SK-N-SH treated with all-trans-retinoic acid at 6 μM for 48 hours (cell line): ENCODE data around the gene EVA1C.
"Not testable (repeated sequence)": the region's sequence is repeated elsewhere in the genome, so short reads cannot be mapped to it uniquely, and the experiment has no call there.

ENCODE experiments used
- ATAC-seq: fragments of 200-7000 bp; cut with Tn5 transposase; 3 replicates; pipeline ENCODE4 v1.9.1; 2020; ENCODE audit warnings: mild to moderate bottlenecking, moderate library complexity
- ARNTL ChIP-seq: fragments of 450-650 bp; formaldehyde crosslinking; IDR thresholded peaks from 2 replicates; pipeline ENCODE4 v1.5.0; 2020; ENCODE audit warnings: low read depth, mild to moderate bottlenecking, moderate library complexity, borderline replicate concordance
- BACH2 ChIP-seq: fragments of 250-450 bp; sonication (Bioruptor Pico); IDR thresholded peaks from 2 replicates; pipeline ENCODE4 v1.9.0; 2021; ENCODE audit warnings: mild to moderate bottlenecking, borderline replicate concordance
- CREB5 ChIP-seq: fragments of 250-450 bp; sonication (Bioruptor Pico); IDR thresholded peaks from 2 replicates; pipeline ENCODE4 v1.5.1; 2020; ENCODE audit warnings: low read depth, mild to moderate bottlenecking, moderate library complexity
- CSDC2 ChIP-seq: fragments of 250-450 bp; sonication (Bioruptor Pico); IDR thresholded peaks from 2 replicates; pipeline ENCODE4 v1.5.0; 2020; ENCODE audit warnings: mild to moderate bottlenecking, moderate library complexity
- CSRNP3 ChIP-seq: fragments of 250-450 bp; sonication (Bioruptor Pico); IDR thresholded peaks from 2 replicates; pipeline ENCODE4 v1.5.1; 2021; ENCODE audit warnings: mild to moderate bottlenecking, moderate library complexity
- ESRRG ChIP-seq: fragments of 250-450 bp; sonication (Bioruptor Pico); IDR thresholded peaks from 2 replicates; pipeline ENCODE4 v1.6.1; 2021; ENCODE audit warnings: mild to moderate bottlenecking
- GLIS3 ChIP-seq: fragments of 250-450 bp; sonication (Bioruptor Pico); IDR thresholded peaks from 2 replicates; pipeline ENCODE4 v1.5.0; 2020; ENCODE audit warnings: mild to moderate bottlenecking, moderate library complexity
- ISL1 ChIP-seq: fragments of 250-450 bp; sonication (Bioruptor Pico); IDR thresholded peaks from 2 replicates; pipeline ENCODE4 v2.1.2; 2022; ENCODE audit warnings: mild to moderate bottlenecking, moderate library complexity
- OSR1 ChIP-seq: fragments of 250-450 bp; sonication (Bioruptor Pico); IDR thresholded peaks from 2 replicates; pipeline ENCODE4 v1.8.0; 2022; ENCODE audit warnings: moderate library complexity, mild to moderate bottlenecking, inconsistent platforms
- PATZ1 ChIP-seq: fragments of 250-450 bp; sonication (Bioruptor Pico); IDR thresholded peaks from 2 replicates; pipeline ENCODE4 v1.8.0; 2020; ENCODE audit warnings: mild to moderate bottlenecking, moderate library complexity, borderline replicate concordance
- PPARA ChIP-seq: fragments of 250-450 bp; sonication (Bioruptor Pico); IDR thresholded peaks from 2 replicates; pipeline ENCODE4 v1.5.0; 2020; ENCODE audit warnings: mild to moderate bottlenecking, borderline replicate concordance
- RARB ChIP-seq: fragments of 250-450 bp; sonication (Bioruptor Pico); IDR thresholded peaks from 2 replicates; pipeline ENCODE4 v1.8.0; 2021; ENCODE audit warnings: mild to moderate bottlenecking, moderate library complexity
- SNAI2 ChIP-seq: fragments of 250-450 bp; sonication (Bioruptor Pico); IDR thresholded peaks from 2 replicates; pipeline ENCODE4 v1.5.0; 2020; ENCODE audit warnings: mild to moderate bottlenecking, moderate library complexity
- TCF4 ChIP-seq: fragments of 250-450 bp; sonication (Bioruptor Pico); IDR thresholded peaks from 2 replicates; pipeline ENCODE4 v1.8.0; 2021; ENCODE audit warnings: mild to moderate bottlenecking, moderate library complexity, borderline replicate concordance
- TOX ChIP-seq: fragments of 250-450 bp; sonication (Bioruptor Pico); IDR thresholded peaks from 2 replicates; pipeline ENCODE4 v1.8.0; 2021; ENCODE audit warnings: mild to moderate bottlenecking, moderate library complexity, borderline replicate concordance
- TSHZ2 ChIP-seq: fragments of 250-450 bp; sonication (Bioruptor Pico); IDR thresholded peaks from 2 replicates; pipeline ENCODE4 v1.5.0; 2020; ENCODE audit warnings: mild to moderate bottlenecking, moderate library complexity
- ZC3H10 ChIP-seq: fragments of 250-450 bp; sonication (Bioruptor Pico); IDR thresholded peaks from 2 replicates; pipeline ENCODE4 v1.5.1; 2021; ENCODE audit warnings: mild to moderate bottlenecking, moderate library complexity
- ZFP3 ChIP-seq: fragments of 250-450 bp; sonication (Bioruptor Pico); IDR thresholded peaks from 2 replicates; pipeline ENCODE4 v1.5.0; 2020; ENCODE audit warnings: mild to moderate bottlenecking, moderate library complexity
- ZNF565 ChIP-seq: fragments of 450-650 bp; formaldehyde crosslinking; conservative IDR thresholded peaks from 2 replicates; pipeline ENCODE4 v1.5.0; 2020; ENCODE audit warnings: low read depth, mild to moderate bottlenecking, moderate library complexity
- ZNF70 ChIP-seq: fragments of 450-650 bp; formaldehyde crosslinking; IDR thresholded peaks from 2 replicates; pipeline ENCODE4 v1.5.0; 2020; ENCODE audit warnings: mild to moderate bottlenecking, moderate library complexity
- ZNF8 ChIP-seq: fragments of 450-650 bp; formaldehyde crosslinking; IDR thresholded peaks from 2 replicates; pipeline ENCODE4 v1.5.0; 2020; ENCODE audit warnings: mild to moderate bottlenecking, moderate library complexity

The EVA1C gene

GRCh38 chr21:32368386-32368785 is 44.1 kb upstream of the EVA1C start:
- ATAC-seq, result no peak
- no peak for TF ChIP-seq CSRNP3
- TF ChIP-seq ESRRG, result no peak
- TF ChIP-seq BACH2 (CRISPR knock-in tag), result no peak
- no peak for TF ChIP-seq TCF4 (CRISPR knock-in tag)
- TF ChIP-seq CSDC2 (CRISPR knock-in tag), result no peak
- no peak for TF ChIP-seq TSHZ2 (CRISPR knock-in tag)
- TF ChIP-seq GLIS3 (CRISPR knock-in tag), result no peak
- no peak for TF ChIP-seq ZNF70 (CRISPR knock-in tag)
- no peak for TF ChIP-seq ZFP3 (CRISPR knock-in tag)
- TF ChIP-seq PPARA, result no peak
- TF ChIP-seq CREB5, result no peak
- TF ChIP-seq TOX (CRISPR knock-in tag), result no peak
- no peak for TF ChIP-seq ZNF8 (CRISPR knock-in tag)
- TF ChIP-seq, all 23 proteins: peak for 0

- not testable (repeated sequence) for ATAC-seq
These were observed 43.5 kb upstream of the EVA1C start for GRCh38 chr21:32368961-32369360.

GRCh38 chr21:32370998-32371766 is 41.3 kb upstream of the EVA1C start:
- TF ChIP-seq TOX (CRISPR knock-in tag) (no peak), ZC3H10 (CRISPR knock-in tag) (no peak), GLIS3 (CRISPR knock-in tag) (no peak), TSHZ2 (CRISPR knock-in tag) (no peak), TCF4 (CRISPR knock-in tag) (no peak), ZNF8 (CRISPR knock-in tag) (no peak), ARNTL (no peak), RARB (no peak), CSRNP3 (no peak), ESRRG (no peak)
- TF ChIP-seq, all 23 proteins: peak for 0
- no peak for ATAC-seq

GRCh38 chr21:32371913-32372314 is 40.6 kb upstream of the EVA1C start:
- TF ChIP-seq ZFP3 (CRISPR knock-in tag), result no peak
- no peak for TF ChIP-seq OSR1 (CRISPR knock-in tag)
- no peak for TF ChIP-seq GLIS3 (CRISPR knock-in tag)
- TF ChIP-seq RARB, result no peak
- no peak for TF ChIP-seq BACH2 (CRISPR knock-in tag)
- TF ChIP-seq ZC3H10 (CRISPR knock-in tag), result no peak
- TF ChIP-seq ZNF8 (CRISPR knock-in tag), result no peak
- TF ChIP-seq CSRNP3, result no peak
- no peak for TF ChIP-seq PATZ1 (CRISPR knock-in tag)
- TF ChIP-seq SNAI2 (CRISPR knock-in tag), result no peak
- TF ChIP-seq ZNF70 (CRISPR knock-in tag), result no peak
- TF ChIP-seq ISL1 (CRISPR knock-in tag), result no peak
- no peak for TF ChIP-seq ZNF565 (CRISPR knock-in tag)
- ATAC-seq, result peak; percentile 76
